IMR-90 (cell line): Measurements from ENCODE around the gene NFKBIZ. TPM values are rescaled to one million over a fixed set of nuclear protein-coding genes. Genes with fewer than 3 reads are reported as not detected.

Source experiments
- ATAC-seq: fragments of 200-7000 bp; cut with Tn5 transposase; 2 replicates; pipeline ENCODE4 v1.9.1; 2020; ENCODE audit warnings: low read depth, mild to moderate bottlenecking, moderate library complexity
- BruUV-seq: library from RNA; stranded (reverse); fragments of 400-500 nt; replicated peaks from 2 replicates; lab custom pipeline; 2021; lab: Mats Ljungman, UMichigan
- CTCF ChIA-PET: fragments of 300-600 bp; formaldehyde crosslinking; extraction: SDS; loops from one replicate; lab custom pipeline; 2021; ENCODE audit warnings: antibody characterized with exemption; lab: Yijun Ruan, JAX
- POLR2A ChIA-PET: fragments of 300-600 bp; sonication (Branson Sonifier 250); formaldehyde crosslinking; loops from one replicate; lab custom pipeline; 2022; ENCODE audit warnings: antibody characterized with exemption; ENCODE audit not compliant: unreplicated experiment; lab: Charles Lee
- DNase-seq: peaks from one replicate; pipeline ENCODE4 v3.0.0; 2013
- H2AFZ ChIP-seq: replicated peaks from 2 replicates; pipeline ENCODE3; 2013; ENCODE audit warnings: low read length, mild to moderate bottlenecking; ENCODE audit not compliant: poor library complexity
- H2AK5ac ChIP-seq: 2 replicates; pipeline ENCODE4 v1.6.1; 2013; ENCODE audit warnings: low read depth, low read length, inconsistent platforms
- H2AK9ac ChIP-seq: replicated peaks from 2 replicates; pipeline ENCODE3; 2013; ENCODE audit warnings: mild to moderate bottlenecking, low read depth, low read length, moderate library complexity; ENCODE audit not compliant: poor library complexity
- H2BK120ac ChIP-seq: 2 replicates; pipeline ENCODE4 v1.6.1; 2013; ENCODE audit warnings: low read depth, low read length, inconsistent platforms
- H2BK15ac ChIP-seq: 3 replicates; pipeline ENCODE4 v1.6.1; 2013; ENCODE audit warnings: low read depth, low read length, inconsistent platforms
- H2BK20ac ChIP-seq: 2 replicates; pipeline ENCODE4 v1.6.1; 2013; ENCODE audit warnings: low read depth, mild to moderate bottlenecking, inconsistent platforms, low read length, moderate library complexity
- H2BK5ac ChIP-seq: 2 replicates; pipeline ENCODE4 v1.6.1; 2013; ENCODE audit warnings: mild to moderate bottlenecking, low read depth, low read length, inconsistent platforms; ENCODE audit not compliant: poor library complexity, severe bottlenecking
- H3K14ac ChIP-seq: replicated peaks from 2 replicates; pipeline ENCODE4 v1.6.1; 2013; ENCODE audit warnings: low read depth, low read length, inconsistent platforms
- H3K18ac ChIP-seq: 2 replicates; pipeline ENCODE4 v1.6.1; 2013; ENCODE audit warnings: low read depth, low read length, control low read depth
- H3K23ac ChIP-seq: 2 replicates; pipeline ENCODE4 v1.6.1; 2013; ENCODE audit warnings: low read depth, low read length, inconsistent platforms
- H3K27ac ChIP-seq: 2 replicates; pipeline ENCODE4 v1.5.1; 2013; ENCODE audit warnings: mild to moderate bottlenecking, control low read depth, low read length; ENCODE audit not compliant: insufficient read depth
- H3K27me3 ChIP-seq: 2 replicates; pipeline ENCODE4 v1.6.1; 2013; ENCODE audit warnings: low read length; ENCODE audit not compliant: control insufficient read depth, insufficient read depth
- H3K36me3 ChIP-seq: 2 replicates; pipeline ENCODE4 v1.6.1; 2013; ENCODE audit warnings: low read length, mixed read lengths; ENCODE audit not compliant: control insufficient read depth, insufficient read depth
- H3K4ac ChIP-seq: 2 replicates; pipeline ENCODE4 v1.6.1; 2013; ENCODE audit warnings: low read depth, low read length, inconsistent platforms
- H3K4me1 ChIP-seq: 2 replicates; pipeline ENCODE4 v1.6.1; 2013; ENCODE audit warnings: low read length, mixed read lengths; ENCODE audit not compliant: control insufficient read depth, insufficient read depth
- H3K4me2 ChIP-seq: 2 replicates; pipeline ENCODE4 v1.6.1; 2013; ENCODE audit warnings: low read depth, mild to moderate bottlenecking, control low read depth, low read length, moderate library complexity
- H3K4me3 ChIP-seq: 2 replicates; pipeline ENCODE4 v1.5.1; 2013; ENCODE audit warnings: low read depth, mild to moderate bottlenecking, control low read depth, low read length, moderate library complexity; ENCODE audit not compliant: insufficient read depth
- H3K56ac ChIP-seq: 2 replicates; pipeline ENCODE4 v1.6.1; 2013; ENCODE audit warnings: low read length, inconsistent platforms; ENCODE audit not compliant: insufficient read depth; ENCODE audit errors: extremely low read depth
- H3K79me1 ChIP-seq, 2 experiments: 2 replicates each; pipeline ENCODE4 v1.6.1; 2013; ENCODE audit warnings: low read length in 2 of 2, inconsistent platforms in 1 of 2, low read depth in 1 of 2
- H3K9ac ChIP-seq: 2 replicates; pipeline ENCODE4 v1.6.1; 2013; ENCODE audit warnings: low read depth, low read length, control low read depth
- H3K9me1 ChIP-seq: 2 replicates; pipeline ENCODE4 v1.6.1; 2013; ENCODE audit warnings: low read length, inconsistent platforms; ENCODE audit not compliant: insufficient read depth
- H3K9me3 ChIP-seq: 2 replicates; pipeline ENCODE4 v1.6.1; 2013; ENCODE audit warnings: low read length; ENCODE audit not compliant: control insufficient read depth, insufficient read depth
- H4K20me1 ChIP-seq: 2 replicates; pipeline ENCODE4 v1.6.1; 2013; ENCODE audit warnings: low read length, inconsistent platforms; ENCODE audit not compliant: insufficient read depth
- H4K5ac ChIP-seq: 2 replicates; pipeline ENCODE4 v1.6.1; 2013; ENCODE audit warnings: mild to moderate bottlenecking, low read depth, low read length, control low read depth
- H4K8ac ChIP-seq, 2 experiments: 2 replicates each; pipeline ENCODE4 v1.6.1; 2013; ENCODE audit warnings: low read depth in 2 of 2, low read length in 2 of 2, control low read depth in 1 of 2, inconsistent platforms in 1 of 2
- H4K91ac ChIP-seq: 2 replicates; pipeline ENCODE4 v1.6.1; 2013; ENCODE audit warnings: low read depth, low read length, inconsistent platforms; ENCODE audit not compliant: insufficient read depth
- CTCF ChIP-seq: conservative IDR thresholded peaks from 2 replicates; pipeline ENCODE4 v1.5.1; 2012; ENCODE audit warnings: mild to moderate bottlenecking, low read depth, low read length, improper control_type of control experiment
- FOS ChIP-seq: fragments of 150-350 bp; IDR thresholded peaks from 2 replicates; pipeline ENCODE4 v1.6.1; 2016; ENCODE audit warnings: low read depth, low read length
- MAFK ChIP-seq: IDR thresholded peaks from 2 replicates; pipeline ENCODE4 v1.6.1; 2012; ENCODE audit warnings: low read depth, low read length, improper control_type of control experiment
- MAZ ChIP-seq: IDR thresholded peaks from 2 replicates; pipeline ENCODE4 v1.6.1; 2012; ENCODE audit warnings: low read depth, mild to moderate bottlenecking, low read length, improper control_type of control experiment, moderate library complexity, borderline replicate concordance
- NFE2L2 ChIP-seq: fragments of 150-350 bp; IDR thresholded peaks from 2 replicates; pipeline ENCODE4 v1.6.1; 2016; ENCODE audit warnings: low read depth, mild to moderate bottlenecking, low read length
- RAD21 ChIP-seq: IDR thresholded peaks from 2 replicates; pipeline ENCODE4 v1.6.1; 2012; ENCODE audit warnings: low read length, improper control_type of control experiment
- RCOR1 ChIP-seq: IDR thresholded peaks from 2 replicates; pipeline ENCODE4 v1.6.1; 2012; ENCODE audit warnings: mild to moderate bottlenecking, low read length, improper control_type of control experiment; ENCODE audit not compliant: insufficient replicate concordance
- RFX5 ChIP-seq: IDR thresholded peaks from 2 replicates; pipeline ENCODE4 v1.8.0; 2012; ENCODE audit warnings: low read depth, mild to moderate bottlenecking, low read length, moderate library complexity
- SMC3 ChIP-seq: fragments of 150-350 bp; IDR thresholded peaks from 2 replicates; pipeline ENCODE4 v1.6.1; 2016; ENCODE audit warnings: low read depth, mild to moderate bottlenecking, antibody characterized with exemption, low read length, moderate library complexity
- USF2 ChIP-seq: fragments of 150-350 bp; IDR thresholded peaks from 2 replicates; pipeline ENCODE4 v1.6.1; 2017; ENCODE audit warnings: mild to moderate bottlenecking, antibody characterized with exemption, low read length, low read depth
- WGBS, 2 experiments: methylation state at CpG; one replicate each; pipeline versions ENCODE4 v1.1.5 to v1.1.7; 2013; ENCODE audit warnings: missing lambda C conversion rate in 2 of 2; ENCODE audit not compliant: insufficient read length in 1 of 2; ENCODE audit errors: extremely low coverage in 2 of 2; 5-methylcytosine and 5-hydroxymethylcytosine counted together
- dilution Hi-C: fragments of 300-500 bp; cut with HindIII; formaldehyde crosslinking; loops from one replicate; pipeline ENCODE4 v1.14.3; 2018; ENCODE audit warnings: low sequenced_read_pairs; ENCODE audit not compliant: unreplicated experiment
- in situ Hi-C: fragments of 300-500 bp; cut with MboI; formaldehyde crosslinking; loops from 3 replicates; pipeline ENCODE4 v1.14.3; 2019; ENCODE audit warnings: low sequenced_read_pairs, inconsistent platforms, mixed read lengths
- intact Hi-C: fragments of 100-400 bp; cut with micrococcal nuclease; formaldehyde crosslinking; loops from 2 replicates; pipeline ENCODE4 v1.10.0; 2022
- polyA plus RNA-seq, 3 experiments: library from polyadenylated mRNA; depleted of rRNA; stranded (reverse); fragments of >200 nt; gene quantifications; 2 replicates each; pipeline ENCODE4 v1.2.3, GENCODE V29; 2012; ENCODE audit warnings: low replicate concordance in 1 of 3
- total RNA-seq: library from RNA; depleted of rRNA; stranded (reverse); fragments of >200 nt; gene quantifications from 2 replicates; pipeline ENCODE4 v1.2.3, GENCODE V29; 2012

Gene NFKBIZ
- total and polyA plus RNA-seq, 2 of the 4 experiments (the other 2 are of a cell fraction) = 35.0 to 40.9 TPM

GRCh38 chr3:101836652-101837598 is 12.4 kb upstream of the NFKBIZ start:
- WGBS, 2 experiments = no CpG with 5 or more reads among the region's 3 CpGs
- Histone ChIP-seq H2BK20ac (no peak overlapping the region; the same call in 1 of the 2 replicates), H3K14ac (0 out of 2 replicates have a peak overlapping the region, but pooled peaks have one; percentile 65), H2BK15ac (no peak overlapping the region), H2BK5ac (no peak overlapping the region), H3K27ac (no peak overlapping the region), H4K8ac (peak overlapping the region in 1 of 2 experiments; percentile 45; a peak in 2 of 4 replicates), H3K56ac (no peak overlapping the region), H4K20me1 (no peaks in the 10 kb centered on the region), H3K9me1 (no peaks in the 10 kb centered on the region), H3K36me3 (no peaks in the 10 kb centered on the region), H4K5ac (no peak overlapping the region), H3K4me1 (no peaks in the 10 kb centered on the region; the same call in 1 of the 2 replicates), H3K79me1 (peaks cover 11 to 14% of the 10 kb centered on the region in 2 experiments; a peak in 2 of 4 replicates), H4K91ac (no peak overlapping the region; the same call in 1 of the 2 replicates), H3K23ac (no peak overlapping the region), H3K27me3 (no peaks in the 10 kb centered on the region), H2AFZ (no peak overlapping the region), H3K9me3 (no peaks in the 10 kb centered on the region; the same call in 1 of the 2 replicates), H2BK120ac (no peak overlapping the region), H2AK5ac (no peak overlapping the region), H3K9ac (no peak overlapping the region), H3K4me2 (no peak overlapping the region), H3K4me3 (no peak overlapping the region), H2AK9ac (no peak overlapping the region), H3K18ac (0 out of 2 replicates have a peak overlapping the region, but pooled peaks have one; percentile 55), H3K4ac (no peak overlapping the region)
- peak; percentile 93 for DNase-seq
- no TSS peak for BruUV-seq
- POLR2A ChIA-PET = no interaction called here
- CTCF ChIA-PET = no interaction called here
- TF ChIP-seq RAD21 (no peak), RCOR1 (no peak), USF2 (no peak), FOS (no peak), RFX5 (no peak), MAFK (no peak), NFE2L2 (no peak), CTCF (no peak), MAZ (no peak), SMC3 (no peak)
- dilution Hi-C loops (no loop called here), intact Hi-C loops (no loop called here), in situ Hi-C loops (no loop called here)
- peak; percentile 80 for ATAC-seq
